ENCODE measurements around the gene PAX8. TPM values are rescaled to one million over a fixed set of nuclear protein-coding genes. Genes with fewer than 3 reads are reported as not detected.

PAX8 gene
- total RNA-seq, 1 donor from 2014 or later: 0.68 TPM

GRCh38 chr2:113219889-113220641 lies 58.7 kb downstream of the PAX8 start:
- DNase-seq: peak; percentile 33

- DNase-seq: no peak
These were observed 59.2 kb downstream of the PAX8 start for GRCh38 chr2:113219525-113219888.

GRCh38 chr2:113219092-113219441 lies 59.7 kb downstream of the PAX8 start:
- DNase-seq: no peak

- peak; percentile 25 for DNase-seq
These were observed 60.2 kb downstream of the PAX8 start for GRCh38 chr2:113218283-113219091.

GRCh38 chr2:113217455-113218282 lies 61.1 kb downstream of the PAX8 start:
- peak; percentile 68 for DNase-seq

GRCh38 chr2:113216891-113217454 lies 61.7 kb downstream of the PAX8 start:
- peak; percentile 66 for DNase-seq

- DNase-seq: no peak
These were observed 62.4 kb downstream of the PAX8 start for GRCh38 chr2:113216321-113216720.

GRCh38 chr2:113215056-113215455 lies 63.7 kb downstream of the PAX8 start:
- DNase-seq: no peak

GRCh38 chr2:113214141-113214540 lies 64.6 kb downstream of the PAX8 start:
- DNase-seq: no peak

- no peak for DNase-seq
These were observed 65.4 kb downstream of the PAX8 start for GRCh38 chr2:113213061-113213930.

- no peak for DNase-seq
These were observed 66.3 kb downstream of the PAX8 start for GRCh38 chr2:113212245-113213060.

GRCh38 chr2:113211226-113212105 lies 67.3 kb downstream of the PAX8 start:
- no peak for DNase-seq

GRCh38 chr2:113209646-113210171 lies 69.0 kb downstream of the PAX8 start:
- DNase-seq: no peak

GRCh38 chr2:113209011-113209645 lies 69.6 kb downstream of the PAX8 start:
- DNase-seq: no peak

GRCh38 chr2:113208396-113208795 lies 70.3 kb downstream of the PAX8 start:
- no peak for DNase-seq

GRCh38 chr2:113207021-113207420 lies 71.7 kb downstream of the PAX8 start:
- DNase-seq: no peak

GRCh38 chr2:113206251-113206650 lies 72.5 kb downstream of the PAX8 start:
- no peak for DNase-seq

GRCh38 chr2:113203901-113204519 lies 74.7 kb downstream of the PAX8 start:
- DNase-seq: peak; percentile 85

- no peak for DNase-seq
These were observed 75.5 kb downstream of the PAX8 start for GRCh38 chr2:113203217-113203530.

Measured in dermis blood vessel endothelial cell (primary cell).